ENCODE measurements around the gene HSF2BP.

DNA sequence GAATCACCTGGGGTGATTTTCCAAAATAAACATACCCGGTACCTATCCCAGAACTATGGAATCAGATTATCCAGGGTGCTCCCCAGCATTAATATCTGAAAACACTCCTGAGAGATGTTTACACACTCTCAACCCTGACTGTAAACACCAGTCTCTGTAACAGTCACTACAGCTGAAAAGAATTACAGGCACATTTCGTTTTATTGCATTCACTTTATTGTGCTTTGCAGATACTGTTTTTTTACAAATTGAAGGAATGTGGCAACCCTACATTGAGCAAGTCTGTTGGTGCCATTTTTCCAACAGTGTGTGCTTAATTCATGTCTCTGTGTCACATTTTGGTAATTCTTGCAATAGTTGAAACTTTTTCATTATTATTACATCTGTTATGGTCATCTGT, 31.8 kb downstream of the HSF2BP start:
- TF ChIP-seq POLR2A (IDR thresholded peaks at IDR 0.05) (no peak), EP300 (IDR thresholded peaks at IDR 0.05) (no peak)
- TF ChIP-seq, protein P1, sequence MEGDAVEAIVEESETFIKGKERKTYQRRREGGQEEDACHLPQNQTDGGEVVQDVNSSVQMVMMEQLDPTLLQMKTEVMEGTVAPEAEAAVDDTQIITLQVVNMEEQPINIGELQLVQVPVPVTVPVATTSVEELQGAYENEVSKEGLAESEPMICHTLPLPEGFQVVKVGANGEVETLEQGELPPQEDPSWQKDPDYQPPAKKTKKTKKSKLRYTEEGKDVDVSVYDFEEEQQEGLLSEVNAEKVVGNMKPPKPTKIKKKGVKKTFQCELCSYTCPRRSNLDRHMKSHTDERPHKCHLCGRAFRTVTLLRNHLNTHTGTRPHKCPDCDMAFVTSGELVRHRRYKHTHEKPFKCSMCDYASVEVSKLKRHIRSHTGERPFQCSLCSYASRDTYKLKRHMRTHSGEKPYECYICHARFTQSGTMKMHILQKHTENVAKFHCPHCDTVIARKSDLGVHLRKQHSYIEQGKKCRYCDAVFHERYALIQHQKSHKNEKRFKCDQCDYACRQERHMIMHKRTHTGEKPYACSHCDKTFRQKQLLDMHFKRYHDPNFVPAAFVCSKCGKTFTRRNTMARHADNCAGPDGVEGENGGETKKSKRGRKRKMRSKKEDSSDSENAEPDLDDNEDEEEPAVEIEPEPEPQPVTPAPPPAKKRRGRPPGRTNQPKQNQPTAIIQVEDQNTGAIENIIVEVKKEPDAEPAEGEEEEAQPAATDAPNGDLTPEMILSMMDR (IDR thresholded peaks at IDR 0.05) = no peak

Measured in gastroesophageal sphincter (tissue), 3 donors.